HG02884 (cell line): ENCODE results near the gene ZMYM3.

Experiments used
- ATAC-seq: cut with Tn5 transposase; IDR thresholded peaks from one replicate; pipeline ENCODE4 v1.9.1; 2021; ENCODE audit warnings: mild to moderate bottlenecking, moderate library complexity; ENCODE audit not compliant: unreplicated experiment

The ZMYM3 gene

DNA sequence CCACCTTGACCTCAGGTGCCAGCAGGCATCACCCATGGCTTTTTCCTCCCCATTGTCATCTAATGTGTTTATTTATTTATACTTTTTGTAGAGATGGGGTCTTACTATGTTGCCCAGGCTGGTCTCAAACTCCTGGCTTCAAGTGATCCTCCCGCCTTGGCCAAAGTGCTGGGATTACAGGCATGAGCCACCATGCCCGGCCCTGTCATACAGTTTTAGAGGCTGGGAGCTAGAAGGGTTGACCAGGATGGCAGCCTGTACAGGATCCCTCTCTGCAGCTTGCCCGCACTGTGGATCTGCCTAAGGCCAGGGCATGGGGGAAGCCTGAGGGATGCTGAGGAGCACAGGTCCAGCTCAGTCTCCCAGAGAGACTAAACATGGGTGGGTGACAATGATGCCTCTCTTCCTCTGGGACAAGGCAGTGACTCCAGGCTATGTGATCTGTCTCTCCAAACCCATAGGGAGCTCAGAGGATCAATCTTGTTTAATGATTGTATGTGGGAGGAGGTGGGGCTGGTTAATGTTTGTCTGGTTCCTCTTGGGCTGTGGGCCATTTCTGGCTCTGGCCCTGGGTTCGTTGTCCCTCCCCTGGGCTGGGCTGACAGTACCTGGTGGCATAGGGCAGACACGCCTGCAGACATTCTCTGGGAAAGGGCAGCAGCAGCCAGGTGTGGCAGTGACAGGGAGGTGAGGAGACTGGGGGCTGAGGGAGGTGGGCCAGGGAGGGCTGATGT is 39.2 kb downstream of the ZMYM3 start:
- ATAC-seq = no peak

- no peak for ATAC-seq
Measured at GRCh38 chrX:71214152-71214551, 39.8 kb downstream of the ZMYM3 start.

DNA sequence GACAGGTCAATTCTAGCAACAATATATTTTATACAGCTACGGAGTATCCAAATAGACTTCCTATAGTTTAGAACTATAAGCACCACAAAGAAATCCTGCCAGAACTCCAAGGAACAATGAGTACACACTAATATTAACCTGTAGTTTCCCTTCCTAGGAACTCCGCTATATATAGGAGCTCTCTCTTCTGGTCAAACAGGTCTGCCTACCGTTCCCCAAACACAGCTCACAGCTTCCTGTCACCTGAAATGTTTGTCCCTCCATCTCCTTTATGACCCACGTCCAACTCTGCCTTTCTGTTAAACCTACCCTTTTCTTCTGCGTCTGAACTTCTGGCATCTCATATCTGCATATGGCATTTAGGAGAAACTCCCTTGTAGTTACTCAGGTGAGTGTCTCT is 41.4 kb downstream of the ZMYM3 start:
- no peak for ATAC-seq

DNA sequence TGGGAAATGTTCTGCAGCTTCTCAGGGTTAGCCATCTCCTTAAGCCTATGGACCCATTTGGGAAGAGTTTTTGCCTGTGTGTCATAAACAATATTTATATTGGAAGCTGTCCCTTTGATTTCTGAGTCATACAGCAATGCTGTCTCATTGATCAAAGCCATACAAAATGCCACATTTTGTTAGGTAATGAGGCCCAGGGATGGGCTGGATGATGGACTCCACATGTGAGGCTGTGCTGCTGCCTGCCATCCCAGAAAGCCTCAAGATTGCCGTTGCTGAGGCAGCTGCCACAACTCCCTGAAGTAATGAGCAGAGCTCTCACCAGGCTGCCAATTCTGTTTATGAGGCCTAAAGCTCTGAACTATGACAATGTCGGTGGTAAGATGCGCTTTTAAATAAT is 43.1 kb downstream of the ZMYM3 start:
- no peak for ATAC-seq

GRCh38 chrX:71199252-71200008 is 54.5 kb downstream of the ZMYM3 start:
- ATAC-seq = no peak

- ATAC-seq = peak; percentile 83
Measured at GRCh38 chrX:71198066-71198465, 55.9 kb downstream of the ZMYM3 start.

DNA sequence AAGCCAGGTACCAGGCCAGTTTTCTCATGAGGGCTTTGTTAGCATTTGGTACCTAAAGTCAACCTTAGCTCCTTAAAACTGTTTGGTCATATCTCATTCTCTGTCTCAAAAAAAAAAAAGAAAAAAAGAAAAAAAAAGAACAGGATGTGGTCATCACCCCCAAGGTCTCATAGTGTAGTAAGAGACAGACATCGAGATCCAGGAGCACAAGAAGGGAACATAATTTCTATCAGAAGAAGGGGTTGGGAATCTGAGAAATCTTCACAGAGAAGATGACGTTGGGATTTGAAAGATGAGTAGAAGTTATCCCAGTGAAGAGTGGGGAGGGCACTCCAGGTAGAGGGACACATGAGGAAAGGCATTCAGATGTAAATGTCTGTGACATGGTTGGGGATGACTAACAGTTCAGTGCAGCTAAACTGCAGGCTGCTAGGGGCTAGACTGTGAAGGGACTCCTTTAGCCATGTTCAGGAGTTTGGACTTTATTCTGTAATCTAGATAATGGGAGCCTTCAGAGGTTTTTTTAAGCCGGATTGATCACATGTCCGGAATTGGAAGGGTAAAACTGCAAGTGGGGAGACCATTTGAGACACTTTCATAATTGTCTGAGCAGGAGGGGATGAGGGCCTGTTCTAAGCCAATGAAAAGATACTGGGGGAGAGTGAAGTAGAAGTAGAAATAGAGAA is 57.8 kb downstream of the ZMYM3 start:
- no peak for ATAC-seq

GRCh38 chrX:71191248-71191647 is 62.7 kb downstream of the ZMYM3 start:
- ATAC-seq = no peak
